Measurements from ENCODE around the gene LRRC4C. TPM values are rescaled to one million over a fixed set of nuclear protein-coding genes. Genes with fewer than 3 reads are reported as not detected.

LRRC4C gene
- total RNA-seq, 1 donor from 2014 or later = 2.7 TPM

GRCh38 chr11:41047229-41047628, 412.2 kb downstream of the LRRC4C start:
- H3K4me3 ChIP-seq = no peak overlapping the region
- H3K27ac Mint-ChIP-seq = no peak overlapping the region
- H3K36me3 Mint-ChIP-seq = no peaks in the 10 kb centered on the region
- no peak overlapping the region for H3K9ac ChIP-seq
- H2AFZ ChIP-seq (replicated peaks) = no peak overlapping the region
- DNase-seq (ENCODE audit: low spot score) = no peak
- H3K4me3 Mint-ChIP-seq = no peak overlapping the region
- no peaks in the 10 kb centered on the region for H3K4me1 Mint-ChIP-seq
- no peaks in the 10 kb centered on the region for H4K20me1 ChIP-seq (ENCODE audit: low read depth)
- H3K9me3 Mint-ChIP-seq = no peaks in the 10 kb centered on the region
- no peaks in the 10 kb centered on the region for H3K79me2 ChIP-seq (ENCODE audit: low read depth)
- H3K36me3 ChIP-seq = no peaks in the 10 kb centered on the region
- H3K27me3 ChIP-seq = no peaks in the 10 kb centered on the region
- H3K27ac ChIP-seq = no peak overlapping the region
- no peaks in the 10 kb centered on the region for H3F3A ChIP-seq (ENCODE audit: low read depth)
- H3K27me3 Mint-ChIP-seq (ENCODE audit: insufficient read depth, low read depth) = no peaks in the 10 kb centered on the region
- no peak for TF ChIP-seq CTCF (IDR thresholded peaks at IDR 0.05)
- TF ChIP-seq EZH2phosphoT487 (IDR thresholded peaks at IDR 0.05) = no peak
- TF ChIP-seq EZH2 (IDR thresholded peaks at IDR 0.05) = no peak
- H3K9me3 ChIP-seq (ENCODE audit: low read depth) = no peaks in the 10 kb centered on the region
- H3K4me2 ChIP-seq = no peak overlapping the region
- H3K4me1 ChIP-seq = no peaks in the 10 kb centered on the region

DNA sequence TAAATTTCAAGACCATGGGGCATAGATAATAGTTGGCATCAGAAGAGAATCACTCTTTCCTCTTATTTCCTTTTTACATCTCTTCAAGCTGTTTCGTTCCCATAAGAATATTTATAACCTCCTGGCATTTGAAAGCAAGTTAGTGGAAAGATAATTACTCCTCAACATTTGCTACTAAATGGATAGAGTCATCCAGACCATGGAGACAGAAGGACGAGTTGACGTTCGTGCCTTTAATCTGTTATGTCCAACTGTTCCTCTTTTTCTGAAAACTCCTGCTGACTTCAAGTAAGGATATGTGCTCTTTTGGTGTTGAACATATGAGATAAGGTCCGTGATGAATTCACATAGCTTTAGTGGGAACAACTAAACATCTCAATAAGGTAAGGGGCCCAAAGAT, 414.2 kb downstream of the LRRC4C start:
- TF ChIP-seq EZH2 (IDR thresholded peaks at IDR 0.05) (no peak), CTCF (IDR thresholded peaks at IDR 0.05) (no peak), EZH2phosphoT487 (IDR thresholded peaks at IDR 0.05) (no peak)
- Mint-ChIP-seq H3K36me3 (no peaks in the 10 kb centered on the region), H3K27me3 (ENCODE audit: insufficient read depth, low read depth) (no peaks in the 10 kb centered on the region), H3K4me3 (no peak overlapping the region), H3K27ac (no peak overlapping the region), H3K9me3 (no peaks in the 10 kb centered on the region), H3K4me1 (no peaks in the 10 kb centered on the region)
- H3K79me2 ChIP-seq (ENCODE audit: low read depth) = no peaks in the 10 kb centered on the region
- H3K36me3 ChIP-seq = no peaks in the 10 kb centered on the region
- H4K20me1 ChIP-seq (ENCODE audit: low read depth) = no peaks in the 10 kb centered on the region
- no peak overlapping the region for H3K4me2 ChIP-seq
- H3K27ac ChIP-seq = no peak overlapping the region
- no peaks in the 10 kb centered on the region for H3K4me1 ChIP-seq
- no peaks in the 10 kb centered on the region for H3K9me3 ChIP-seq (ENCODE audit: low read depth)
- no peak overlapping the region for H3K4me3 ChIP-seq
- DNase-seq (ENCODE audit: low spot score) = no peak
- H2AFZ ChIP-seq (replicated peaks) = no peak overlapping the region
- H3K27me3 ChIP-seq = no peaks in the 10 kb centered on the region
- H3K9ac ChIP-seq = no peak overlapping the region
- H3F3A ChIP-seq (ENCODE audit: low read depth) = no peaks in the 10 kb centered on the region

GRCh38 chr11:41044747-41045146, 414.7 kb downstream of the LRRC4C start:
- H3K27ac ChIP-seq = no peak overlapping the region
- no peaks in the 10 kb centered on the region for H3K27me3 Mint-ChIP-seq (ENCODE audit: insufficient read depth, low read depth)
- no peaks in the 10 kb centered on the region for H3F3A ChIP-seq (ENCODE audit: low read depth)
- no peak overlapping the region for H3K4me3 Mint-ChIP-seq
- no peaks in the 10 kb centered on the region for H3K9me3 ChIP-seq (ENCODE audit: low read depth)
- H3K4me1 ChIP-seq = no peaks in the 10 kb centered on the region
- no peaks in the 10 kb centered on the region for H3K36me3 Mint-ChIP-seq
- H4K20me1 ChIP-seq (ENCODE audit: low read depth) = no peaks in the 10 kb centered on the region
- no peak overlapping the region for H3K4me3 ChIP-seq
- H3K27ac Mint-ChIP-seq = no peak overlapping the region
- TF ChIP-seq CTCF (IDR thresholded peaks at IDR 0.05) = no peak
- no peak for TF ChIP-seq EZH2phosphoT487 (IDR thresholded peaks at IDR 0.05)
- TF ChIP-seq EZH2 (IDR thresholded peaks at IDR 0.05) = no peak
- H2AFZ ChIP-seq (replicated peaks) = no peak overlapping the region
- H3K79me2 ChIP-seq (ENCODE audit: low read depth) = no peaks in the 10 kb centered on the region
- H3K27me3 ChIP-seq = no peaks in the 10 kb centered on the region
- no peak overlapping the region for H3K9ac ChIP-seq
- DNase-seq (ENCODE audit: low spot score) = no peak
- no peaks in the 10 kb centered on the region for H3K36me3 ChIP-seq
- H3K4me1 Mint-ChIP-seq = no peaks in the 10 kb centered on the region
- no peaks in the 10 kb centered on the region for H3K9me3 Mint-ChIP-seq
- H3K4me2 ChIP-seq = no peak overlapping the region
